Neural cell (in vitro differentiated cells): ENCODE measurements around the gene NR1H2. TPM values are rescaled to one million over a fixed set of nuclear protein-coding genes. Genes with fewer than 3 reads are reported as not detected.

Experiments
- H2AFZ ChIP-seq: fragments of 200-600, 300-800 bp; sonication (generic), shearing (Covaris generic); 2 replicates; pipeline ENCODE4 v1.6.0; 2014; ENCODE audit warnings: low read depth, mild to moderate bottlenecking, antibody characterized with exemption, low read length, moderate library complexity
- H3F3A ChIP-seq: fragments of 200-600 bp; shearing (Covaris generic); 2 replicates; pipeline ENCODE4 v1.6.1; 2016; ENCODE audit warnings: mild to moderate bottlenecking, moderate library complexity, mixed read lengths, antibody characterized with exemption, low read length; ENCODE audit not compliant: insufficient read depth, poor library complexity, severe bottlenecking
- H3K27ac ChIP-seq: fragments of 200-600, 300-800 bp; sonication (generic), shearing (Covaris generic); 2 replicates; pipeline ENCODE4 v1.5.1; 2014; ENCODE audit warnings: mild to moderate bottlenecking, low read length, moderate library complexity
- H3K27me3 ChIP-seq: fragments of 300-800, 200-600 bp; sonication (generic), shearing (Covaris generic); 2 replicates; pipeline ENCODE4 v1.6.0; 2014; ENCODE audit warnings: mild to moderate bottlenecking, low read depth, low read length, moderate library complexity; ENCODE audit not compliant: insufficient read depth
- H3K36me3 ChIP-seq: fragments of 300-800, 200-600 bp; sonication (generic), shearing (Covaris generic); 2 replicates; pipeline ENCODE4 v1.5.1; 2014; ENCODE audit warnings: mild to moderate bottlenecking, antibody characterized with exemption, low read length, moderate library complexity; ENCODE audit not compliant: insufficient read depth
- H3K4me2 ChIP-seq: fragments of 300-800, 200-600 bp; sonication (generic), shearing (Covaris generic); 2 replicates; pipeline ENCODE4 v1.6.0; 2014; ENCODE audit warnings: mild to moderate bottlenecking, low read length
- H3K4me3 ChIP-seq: fragments of 300-800, 200-600 bp; sonication (generic), shearing (Covaris generic); 2 replicates; pipeline ENCODE4 v1.5.1; 2014; ENCODE audit warnings: mild to moderate bottlenecking, low read length, moderate library complexity
- H3K79me2 ChIP-seq: fragments of 200-600 bp; shearing (Covaris generic); replicated peaks from 2 replicates; pipeline ENCODE4 v1.6.0; 2014; ENCODE audit warnings: mild to moderate bottlenecking, low read length, moderate library complexity; ENCODE audit not compliant: insufficient read depth
- H3K9ac ChIP-seq: fragments of 300-800, 200-600 bp; sonication (generic), shearing (Covaris generic); 2 replicates; pipeline ENCODE4 v1.6.1; 2016; ENCODE audit warnings: mild to moderate bottlenecking, low read length, mixed read lengths
- H3K9me2 ChIP-seq: fragments of 200-600 bp; shearing (Covaris generic); 2 replicates; pipeline ENCODE4 v1.6.1; 2016; ENCODE audit warnings: mild to moderate bottlenecking, low read length, mixed read lengths; ENCODE audit not compliant: insufficient read depth
- H3K9me3 ChIP-seq: fragments of 200-600, 300-800 bp; sonication (generic), shearing (Covaris generic); 2 replicates; pipeline ENCODE4 v1.6.1; 2016; ENCODE audit warnings: mild to moderate bottlenecking, mixed run types, low read length, moderate library complexity, mixed read lengths
- H4K20me1 ChIP-seq: fragments of 200-600 bp; shearing (Covaris generic); 2 replicates; pipeline ENCODE4 v1.6.1; 2016; ENCODE audit warnings: mild to moderate bottlenecking, mixed run types; ENCODE audit not compliant: insufficient read depth
- EP300 ChIP-seq: fragments of 450-650 bp; conservative IDR thresholded peaks from 2 replicates; pipeline ENCODE4 v1.6.1; 2014; ENCODE audit warnings: antibody characterized with exemption, mild to moderate bottlenecking, moderate library complexity; ENCODE audit not compliant: poor library complexity, severe bottlenecking
- EZH2 ChIP-seq: fragments of 200-600, 300-800 bp; shearing (Covaris generic), sonication (generic); IDR thresholded peaks from 2 replicates; pipeline ENCODE4 v1.6.1; 2014; ENCODE audit warnings: antibody characterized with exemption, low read length, borderline replicate concordance, mild to moderate bottlenecking; ENCODE audit not compliant: insufficient read depth, poor library complexity, severe bottlenecking
- MXI1 ChIP-seq: fragments of 450-650 bp; conservative IDR thresholded peaks from 2 replicates; pipeline ENCODE4 v1.6.1; 2014; ENCODE audit warnings: antibody characterized with exemption, mild to moderate bottlenecking; ENCODE audit not compliant: poor library complexity, severe bottlenecking
- POLR2AphosphoS5 ChIP-seq: IDR thresholded peaks from 2 replicates; pipeline ENCODE4 v1.6.1; 2012
- RAD21 ChIP-seq: fragments of 450-650 bp; conservative IDR thresholded peaks from 2 replicates; pipeline ENCODE4 v1.6.1; 2014; ENCODE audit warnings: antibody characterized with exemption, mild to moderate bottlenecking, moderate library complexity
- SMC3 ChIP-seq: fragments of 450-650 bp; conservative IDR thresholded peaks from 2 replicates; pipeline ENCODE4 v1.6.1; 2014; ENCODE audit warnings: antibody characterized with exemption, mild to moderate bottlenecking, moderate library complexity; ENCODE audit not compliant: poor library complexity
- TAF1 ChIP-seq: IDR thresholded peaks from 2 replicates; pipeline ENCODE4 v1.6.1; 2012; ENCODE audit warnings: low read depth
- polyA plus RNA-seq: library from polyadenylated mRNA; depleted of rRNA; stranded (reverse); fragments of >200 nt; gene quantifications from 2 replicates; pipeline ENCODE4 v1.2.3, GENCODE V29; 2014
- TF ChIP-seq, protein P1 (sequence below): IDR thresholded peaks from 2 replicates; pipeline ENCODE4 v1.6.1; 2012; ENCODE audit warnings: borderline replicate concordance
- TF ChIP-seq, protein P2 (sequence below): fragments of 450-650 bp; IDR thresholded peaks from 2 replicates; pipeline ENCODE4 v1.5.1; 2014; ENCODE audit warnings: antibody characterized with exemption, mild to moderate bottlenecking, moderate library complexity; ENCODE audit not compliant: poor library complexity, severe bottlenecking

Gene NR1H2
- polyA plus RNA-seq, 1 donor from 2014 or later = 18.5 TPM

DNA sequence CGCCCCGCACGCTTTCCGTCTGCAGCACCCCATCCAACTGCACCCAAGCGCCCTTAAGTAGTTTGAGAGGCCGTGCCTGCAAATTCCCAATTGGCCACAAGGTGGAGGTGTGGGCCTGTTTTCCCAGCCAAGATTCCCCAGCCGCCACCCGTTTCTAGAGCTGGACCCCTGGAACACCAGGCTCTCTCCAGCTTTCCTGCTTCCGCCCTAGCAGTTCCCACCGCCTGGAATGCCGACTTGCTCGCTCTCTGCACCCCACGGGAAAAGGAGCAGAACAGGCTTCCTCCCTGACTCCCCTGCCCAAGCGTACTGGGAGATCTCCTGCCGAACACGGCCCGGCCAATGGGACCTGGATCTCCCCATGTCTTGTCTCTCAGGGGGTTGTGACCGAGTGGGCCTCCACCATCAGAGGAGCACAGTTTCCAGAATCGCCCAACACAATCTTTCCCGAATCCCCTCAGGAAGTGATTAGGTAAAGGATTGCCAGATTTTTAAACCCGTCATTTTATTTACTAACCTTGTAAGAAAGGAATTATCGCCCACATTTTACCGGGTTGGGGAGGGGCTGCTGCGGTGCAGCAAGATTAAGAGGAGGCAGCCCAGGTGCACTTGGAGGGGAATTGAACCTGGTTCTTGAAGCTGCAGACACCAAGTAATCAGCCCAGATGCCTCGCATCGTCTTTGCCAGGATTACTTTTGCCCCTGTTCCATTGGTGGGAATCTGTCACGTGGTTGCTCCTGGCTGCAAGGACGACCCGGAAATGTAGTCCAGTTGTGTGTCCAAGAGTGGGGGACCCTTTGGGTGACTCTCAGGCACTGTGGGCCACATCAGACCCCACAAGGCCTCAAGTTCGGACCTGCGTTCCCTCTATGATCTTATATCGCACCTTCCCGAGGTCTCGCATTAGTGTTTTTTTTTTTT lies 7.3 kb upstream of the NR1H2 start:
- TF ChIP-seq SMC3 (peak; percentile 95), TAF1 (no peak), EZH2 (no peak), MXI1 (peak; percentile 24), RAD21 (peak; percentile 91), EP300 (peak; percentile 14), POLR2AphosphoS5 (no peak)
- TF ChIP-seq, protein P1, sequence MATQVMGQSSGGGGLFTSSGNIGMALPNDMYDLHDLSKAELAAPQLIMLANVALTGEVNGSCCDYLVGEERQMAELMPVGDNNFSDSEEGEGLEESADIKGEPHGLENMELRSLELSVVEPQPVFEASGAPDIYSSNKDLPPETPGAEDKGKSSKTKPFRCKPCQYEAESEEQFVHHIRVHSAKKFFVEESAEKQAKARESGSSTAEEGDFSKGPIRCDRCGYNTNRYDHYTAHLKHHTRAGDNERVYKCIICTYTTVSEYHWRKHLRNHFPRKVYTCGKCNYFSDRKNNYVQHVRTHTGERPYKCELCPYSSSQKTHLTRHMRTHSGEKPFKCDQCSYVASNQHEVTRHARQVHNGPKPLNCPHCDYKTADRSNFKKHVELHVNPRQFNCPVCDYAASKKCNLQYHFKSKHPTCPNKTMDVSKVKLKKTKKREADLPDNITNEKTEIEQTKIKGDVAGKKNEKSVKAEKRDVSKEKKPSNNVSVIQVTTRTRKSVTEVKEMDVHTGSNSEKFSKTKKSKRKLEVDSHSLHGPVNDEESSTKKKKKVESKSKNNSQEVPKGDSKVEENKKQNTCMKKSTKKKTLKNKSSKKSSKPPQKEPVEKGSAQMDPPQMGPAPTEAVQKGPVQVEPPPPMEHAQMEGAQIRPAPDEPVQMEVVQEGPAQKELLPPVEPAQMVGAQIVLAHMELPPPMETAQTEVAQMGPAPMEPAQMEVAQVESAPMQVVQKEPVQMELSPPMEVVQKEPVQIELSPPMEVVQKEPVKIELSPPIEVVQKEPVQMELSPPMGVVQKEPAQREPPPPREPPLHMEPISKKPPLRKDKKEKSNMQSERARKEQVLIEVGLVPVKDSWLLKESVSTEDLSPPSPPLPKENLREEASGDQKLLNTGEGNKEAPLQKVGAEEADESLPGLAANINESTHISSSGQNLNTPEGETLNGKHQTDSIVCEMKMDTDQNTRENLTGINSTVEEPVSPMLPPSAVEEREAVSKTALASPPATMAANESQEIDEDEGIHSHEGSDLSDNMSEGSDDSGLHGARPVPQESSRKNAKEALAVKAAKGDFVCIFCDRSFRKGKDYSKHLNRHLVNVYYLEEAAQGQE = peak; percentile 97
- TF ChIP-seq, protein P2, sequence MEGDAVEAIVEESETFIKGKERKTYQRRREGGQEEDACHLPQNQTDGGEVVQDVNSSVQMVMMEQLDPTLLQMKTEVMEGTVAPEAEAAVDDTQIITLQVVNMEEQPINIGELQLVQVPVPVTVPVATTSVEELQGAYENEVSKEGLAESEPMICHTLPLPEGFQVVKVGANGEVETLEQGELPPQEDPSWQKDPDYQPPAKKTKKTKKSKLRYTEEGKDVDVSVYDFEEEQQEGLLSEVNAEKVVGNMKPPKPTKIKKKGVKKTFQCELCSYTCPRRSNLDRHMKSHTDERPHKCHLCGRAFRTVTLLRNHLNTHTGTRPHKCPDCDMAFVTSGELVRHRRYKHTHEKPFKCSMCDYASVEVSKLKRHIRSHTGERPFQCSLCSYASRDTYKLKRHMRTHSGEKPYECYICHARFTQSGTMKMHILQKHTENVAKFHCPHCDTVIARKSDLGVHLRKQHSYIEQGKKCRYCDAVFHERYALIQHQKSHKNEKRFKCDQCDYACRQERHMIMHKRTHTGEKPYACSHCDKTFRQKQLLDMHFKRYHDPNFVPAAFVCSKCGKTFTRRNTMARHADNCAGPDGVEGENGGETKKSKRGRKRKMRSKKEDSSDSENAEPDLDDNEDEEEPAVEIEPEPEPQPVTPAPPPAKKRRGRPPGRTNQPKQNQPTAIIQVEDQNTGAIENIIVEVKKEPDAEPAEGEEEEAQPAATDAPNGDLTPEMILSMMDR = peak; percentile 94
- Histone ChIP-seq H3F3A (no peaks in the 10 kb centered on the region), H3K27me3 (no peaks in the 10 kb centered on the region), H3K4me3 (peak overlapping the region; percentile 63), H3K4me2 (peak overlapping the region; percentile 62), H3K9me3 (no peaks in the 10 kb centered on the region), H4K20me1 (no peaks in the 10 kb centered on the region), H3K9ac (peak overlapping the region; percentile 55), H3K9me2 (no peaks in the 10 kb centered on the region), H3K27ac (no peak overlapping the region), H3K79me2 (no peaks in the 10 kb centered on the region), H2AFZ (peak overlapping the region; percentile 62), H3K36me3 (no peaks in the 10 kb centered on the region)

DNA sequence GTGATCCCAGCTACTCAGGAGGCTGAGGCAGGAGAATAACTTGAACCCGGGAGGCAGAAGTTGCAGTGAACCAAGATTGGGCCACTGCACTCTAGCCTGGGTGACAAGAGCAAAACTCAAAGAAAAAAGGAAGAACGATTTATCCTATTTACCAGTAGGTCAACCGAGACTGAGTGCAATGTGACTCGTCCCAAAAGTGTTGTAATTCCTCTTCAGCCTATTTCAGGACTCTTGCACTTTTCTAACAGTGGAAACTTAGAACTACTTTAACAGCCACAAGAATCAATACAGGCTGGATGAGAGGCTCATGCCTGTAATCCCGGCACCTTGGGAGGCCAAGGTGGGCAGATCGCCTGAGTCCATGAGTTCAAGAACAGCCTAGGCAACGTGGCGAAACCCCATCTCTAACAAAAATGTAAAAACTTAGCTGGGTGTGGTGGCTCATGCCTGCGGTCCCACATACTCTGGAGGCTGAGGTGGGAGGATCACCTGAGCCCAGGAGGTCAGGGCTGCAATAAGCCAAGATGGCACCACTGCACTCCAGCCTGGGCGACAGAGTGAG lies 4.3 kb upstream of the NR1H2 start:
- no peak for TF ChIP-seq MXI1
- TF ChIP-seq SMC3 = no peak
- no peak for TF ChIP-seq EP300
- TF ChIP-seq TAF1 = no peak
- no peak for TF ChIP-seq POLR2AphosphoS5
- TF ChIP-seq, protein P2 = no peak
- TF ChIP-seq, protein P1 = no peak
- no peak for TF ChIP-seq EZH2
- no peak for TF ChIP-seq RAD21

More for the DNA sequence above, 4.3 kb upstream of the NR1H2 start:
- no peaks in the 10 kb centered on the region for H3F3A ChIP-seq
- H3K9ac ChIP-seq = no peak overlapping the region
- no peak overlapping the region for H3K27ac ChIP-seq
- no peak overlapping the region for H2AFZ ChIP-seq
- H3K27me3 ChIP-seq = no peaks in the 10 kb centered on the region
- no peak overlapping the region for H3K4me2 ChIP-seq
- H3K9me3 ChIP-seq = no peaks in the 10 kb centered on the region
- no peaks in the 10 kb centered on the region for H3K79me2 ChIP-seq
- H3K9me2 ChIP-seq = no peaks in the 10 kb centered on the region
- H3K4me3 ChIP-seq = no peak overlapping the region
- no peaks in the 10 kb centered on the region for H4K20me1 ChIP-seq
- no peaks in the 10 kb centered on the region for H3K36me3 ChIP-seq
